Muscle layer of duodenum (tissue), 2 donors: Measurements from ENCODE around the gene MYPOP.

ENCODE experiments used
- H3K27ac ChIP-seq: one replicate; pipeline ENCODE4 v1.7.0; 2013; ENCODE audit warnings: mild to moderate bottlenecking, low read length
- H3K27me3 ChIP-seq: one replicate; pipeline ENCODE4 v1.7.0; 2013; ENCODE audit warnings: low read depth, mild to moderate bottlenecking, control low read depth, low read length
- H3K36me3 ChIP-seq, 2 donors: one replicate each; pipeline ENCODE4 v1.7.0; 2013; ENCODE audit warnings: low read length in 2 of 2, control low read depth in 1 of 2, mild to moderate bottlenecking in 1 of 2; ENCODE audit not compliant: insufficient read depth in 2 of 2, control insufficient read depth in 1 of 2
- H3K4me1 ChIP-seq, 2 donors: one replicate each; pipeline ENCODE4 v1.7.0; 2013; ENCODE audit warnings: low read length in 2 of 2, mild to moderate bottlenecking in 2 of 2, control low read depth in 1 of 2, moderate library complexity in 1 of 2; ENCODE audit not compliant: insufficient read depth in 2 of 2, control insufficient read depth in 1 of 2
- H3K4me3 ChIP-seq, 2 donors: one replicate each; pipeline ENCODE4 v1.7.0; 2013; ENCODE audit warnings: low read length in 2 of 2, low read depth in 1 of 2, mild to moderate bottlenecking in 1 of 2
- H3K9me3 ChIP-seq, 2 donors: one replicate each; pipeline ENCODE4 v1.7.0; 2013; ENCODE audit warnings: low read length in 2 of 2, control low read depth in 1 of 2, mild to moderate bottlenecking in 1 of 2; ENCODE audit not compliant: control insufficient read depth in 1 of 2
- donor health status: healthy.

MYPOP gene

GRCh38 chr19:45927565-45928261 lies 25.3 kb upstream of the MYPOP start:
- no peaks in the 10 kb centered on the region for H3K36me3 ChIP-seq
- no peaks in the 10 kb centered on the region for H3K27me3 ChIP-seq
- H3K4me1 ChIP-seq = peaks cover 0 to 3% of the 10 kb centered on the region in 2 donors
- no peaks in the 10 kb centered on the region for H3K9me3 ChIP-seq
- no peak overlapping the region for H3K27ac ChIP-seq
- no peak overlapping the region for H3K4me3 ChIP-seq

GRCh38 chr19:45924891-45925447 lies 22.6 kb upstream of the MYPOP start:
- Histone ChIP-seq H3K27ac (no peak overlapping the region), H3K27me3 (no peaks in the 10 kb centered on the region), H3K4me1 (peaks cover 0 to 3% of the 10 kb centered on the region in 2 donors), H3K36me3 (no peaks in the 10 kb centered on the region), H3K4me3 (no peak overlapping the region), H3K9me3 (no peaks in the 10 kb centered on the region)

- Histone ChIP-seq H3K4me1 (no peaks in the 10 kb centered on the region), H3K27me3 (no peaks in the 10 kb centered on the region), H3K4me3 (no peak overlapping the region), H3K36me3 (no peaks in the 10 kb centered on the region), H3K9me3 (no peaks in the 10 kb centered on the region), H3K27ac (no peak overlapping the region)
Measured at GRCh38 chr19:45922281-45922680, 19.9 kb upstream of the MYPOP start.

- no peaks in the 10 kb centered on the region for H3K27me3 ChIP-seq
Measured at GRCh38 chr19:45920458-45920857, 18.0 kb upstream of the MYPOP start.

GRCh38 chr19:45919678-45920077 lies 17.3 kb upstream of the MYPOP start:
- Histone ChIP-seq H3K27ac (no peak overlapping the region), H3K36me3 (no peaks in the 10 kb centered on the region), H3K9me3 (no peaks in the 10 kb centered on the region), H3K4me1 (no peaks in the 10 kb centered on the region), H3K4me3 (no peak overlapping the region), H3K27me3 (no peaks in the 10 kb centered on the region)

More at GRCh38 chr19:45920458-45920857, 18.0 kb upstream of the MYPOP start:
- Histone ChIP-seq H3K9me3 (no peaks in the 10 kb centered on the region), H3K36me3 (no peaks in the 10 kb centered on the region), H3K4me3 (no peak overlapping the region), H3K4me1 (no peaks in the 10 kb centered on the region), H3K27ac (no peak overlapping the region)

- H3K9me3 ChIP-seq = no peaks in the 10 kb centered on the region
- H3K4me1 ChIP-seq = no peaks in the 10 kb centered on the region
- no peak overlapping the region for H3K27ac ChIP-seq
- H3K4me3 ChIP-seq = no peak overlapping the region
- no peaks in the 10 kb centered on the region for H3K36me3 ChIP-seq
- H3K27me3 ChIP-seq = no peaks in the 10 kb centered on the region
Measured at GRCh38 chr19:45918721-45919120, 16.3 kb upstream of the MYPOP start.

GRCh38 chr19:45917421-45918091 lies 15.1 kb upstream of the MYPOP start:
- Histone ChIP-seq H3K4me1 (no peaks in the 10 kb centered on the region), H3K36me3 (no peaks in the 10 kb centered on the region), H3K4me3 (no peak overlapping the region), H3K27ac (no peak overlapping the region), H3K9me3 (no peaks in the 10 kb centered on the region), H3K27me3 (no peaks in the 10 kb centered on the region)

GRCh38 chr19:45913874-45914830 lies 11.7 kb upstream of the MYPOP start, which contains the start of gene NANOS2:
Gene NANOS2 (minus strand): TSS chr19:45914778. CDS start chr19:45914693, 85 bp downstream.
- H3K9me3 ChIP-seq = no peaks in the 10 kb centered on the region
- no peaks in the 10 kb centered on the region for H3K4me1 ChIP-seq
- H3K27ac ChIP-seq = no peak within 1 kb of the TSS
- H3K36me3 ChIP-seq = no peaks in the 10 kb centered on the region
- H3K27me3 ChIP-seq = no peaks in the 10 kb centered on the region
- H3K4me3 ChIP-seq = no peak within 1 kb of the TSS

GRCh38 chr19:45911291-45911690 lies 8.9 kb upstream of the MYPOP start:
- Histone ChIP-seq H3K9me3 (no peaks in the 10 kb centered on the region), H3K27ac (no peak overlapping the region), H3K4me3 (no peak overlapping the region), H3K36me3 (no peaks in the 10 kb centered on the region), H3K4me1 (no peaks in the 10 kb centered on the region), H3K27me3 (no peaks in the 10 kb centered on the region)

- Histone ChIP-seq H3K4me1 (no peaks in the 10 kb centered on the region), H3K4me3 (no peak overlapping the region), H3K9me3 (no peaks in the 10 kb centered on the region), H3K36me3 (no peaks in the 10 kb centered on the region), H3K27ac (no peak overlapping the region), H3K27me3 (no peaks in the 10 kb centered on the region)
Measured at GRCh38 chr19:45908956-45909355, 6.5 kb upstream of the MYPOP start.

- Histone ChIP-seq H3K9me3 (no peaks in the 10 kb centered on the region), H3K4me3 (no peak overlapping the region), H3K27ac (no peak overlapping the region), H3K4me1 (peaks cover 0 to 13% of the 10 kb centered on the region in 2 donors), H3K27me3 (no peaks in the 10 kb centered on the region), H3K36me3 (no peaks in the 10 kb centered on the region)
Measured at GRCh38 chr19:45906221-45906620, 3.8 kb upstream of the MYPOP start.
